Astrocyte of the cerebellum (primary cell): ENCODE results near the gene PHF21A.

Source experiments
- DNase-seq: peaks from one replicate; pipeline ENCODE4 v3.0.0-alpha.2; 2011; ENCODE audit warnings: low read depth
- H3K4me3 ChIP-seq: 2 replicates; pipeline ENCODE4 v1.5.1; 2011; ENCODE audit warnings: mild to moderate bottlenecking, low read depth, low read length, moderate library complexity
- in situ Hi-C: cut with HindIII; loops from 2 replicates; pipeline ENCODE4 v1.10.0; 2017; ENCODE audit warnings: low sequenced_read_pairs
- TF ChIP-seq, protein P1 (sequence below): IDR thresholded peaks from 2 replicates; pipeline ENCODE4 v1.5.1; 2012; ENCODE audit warnings: low read length, low read depth, moderate library complexity, mild to moderate bottlenecking; ENCODE audit errors: missing control alignments

Gene PHF21A

DNA sequence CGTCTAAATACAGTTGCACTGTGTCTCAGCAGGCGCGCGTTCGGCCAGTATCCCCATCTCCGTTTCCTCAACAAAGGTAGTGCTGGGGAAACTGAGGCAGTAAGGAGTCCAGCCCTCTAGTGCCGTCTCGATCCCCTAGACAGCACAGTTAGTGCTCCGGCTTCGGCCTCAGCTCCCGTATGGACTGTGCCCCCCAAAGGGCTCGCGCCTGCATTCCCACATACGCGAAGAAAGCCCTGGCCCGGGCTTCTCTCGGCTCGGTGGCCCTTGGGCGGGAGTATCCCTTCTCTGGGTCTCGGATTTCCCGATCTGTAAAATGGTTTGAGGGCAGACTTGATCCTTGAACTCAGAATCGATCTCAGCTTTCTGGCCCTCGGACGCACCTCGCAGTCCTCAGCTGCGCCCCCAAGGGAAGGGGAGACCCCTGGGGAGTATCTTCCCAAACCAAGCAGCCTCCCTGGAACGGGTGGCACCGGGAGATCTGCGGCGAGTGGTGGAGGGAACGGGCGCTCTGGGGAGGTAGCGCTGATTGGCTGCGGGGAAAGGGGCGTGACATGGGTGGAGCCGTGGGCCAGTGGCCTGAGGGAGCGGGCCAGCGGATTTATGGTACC is 202.8 kb downstream of the PHF21A start:
- in situ Hi-C loops: no loop called here
- TF ChIP-seq, protein P1, sequence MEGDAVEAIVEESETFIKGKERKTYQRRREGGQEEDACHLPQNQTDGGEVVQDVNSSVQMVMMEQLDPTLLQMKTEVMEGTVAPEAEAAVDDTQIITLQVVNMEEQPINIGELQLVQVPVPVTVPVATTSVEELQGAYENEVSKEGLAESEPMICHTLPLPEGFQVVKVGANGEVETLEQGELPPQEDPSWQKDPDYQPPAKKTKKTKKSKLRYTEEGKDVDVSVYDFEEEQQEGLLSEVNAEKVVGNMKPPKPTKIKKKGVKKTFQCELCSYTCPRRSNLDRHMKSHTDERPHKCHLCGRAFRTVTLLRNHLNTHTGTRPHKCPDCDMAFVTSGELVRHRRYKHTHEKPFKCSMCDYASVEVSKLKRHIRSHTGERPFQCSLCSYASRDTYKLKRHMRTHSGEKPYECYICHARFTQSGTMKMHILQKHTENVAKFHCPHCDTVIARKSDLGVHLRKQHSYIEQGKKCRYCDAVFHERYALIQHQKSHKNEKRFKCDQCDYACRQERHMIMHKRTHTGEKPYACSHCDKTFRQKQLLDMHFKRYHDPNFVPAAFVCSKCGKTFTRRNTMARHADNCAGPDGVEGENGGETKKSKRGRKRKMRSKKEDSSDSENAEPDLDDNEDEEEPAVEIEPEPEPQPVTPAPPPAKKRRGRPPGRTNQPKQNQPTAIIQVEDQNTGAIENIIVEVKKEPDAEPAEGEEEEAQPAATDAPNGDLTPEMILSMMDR: no peak
- H3K4me3 ChIP-seq: peak overlapping the region; percentile 94
- DNase-seq: no peak

- peak within 1 kb of the TSS; percentile 94 for H3K4me3 ChIP-seq
- in situ Hi-C loops: no loop called here
- peak; percentile 100 for DNase-seq
- TF ChIP-seq, protein P1: no peak
These were observed 203.5 kb downstream of the PHF21A start, which contains the start of gene PEX16 for GRCh38 chr11:45917623-45918330. PEX16 (minus strand) TSS chr11:45917877; CDS start chr11:45917811, 66 bp downstream.

DNA sequence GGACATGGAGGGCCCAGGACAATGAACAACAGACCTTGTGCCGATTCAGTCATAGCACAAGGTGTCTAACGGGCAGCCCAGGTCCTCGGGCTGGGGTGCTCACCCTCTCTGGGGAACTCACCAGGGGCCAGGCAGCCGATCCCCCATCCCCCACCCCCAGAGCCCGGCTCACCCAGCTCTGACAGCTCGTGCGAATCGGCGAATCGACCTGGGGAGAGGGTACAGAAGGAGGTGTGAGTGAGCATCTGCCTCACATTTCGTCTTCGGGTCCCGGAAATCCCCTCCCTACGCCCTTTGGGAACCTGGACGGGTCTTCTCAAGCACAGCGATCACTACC is 204.0 kb downstream of the PHF21A start:
- peak overlapping the region; percentile 94 for H3K4me3 ChIP-seq
- TF ChIP-seq, protein P1: no peak
- no peak for DNase-seq
- in situ Hi-C loops: no loop called here

GRCh38 chr11:45915446-45915845 is 205.8 kb downstream of the PHF21A start:
- in situ Hi-C loops: no loop called here
- H3K4me3 ChIP-seq: no peak overlapping the region
- TF ChIP-seq, protein P1: no peak
- DNase-seq: no peak

GRCh38 chr11:45913942-45914635 is 207.2 kb downstream of the PHF21A start:
- no peak overlapping the region for H3K4me3 ChIP-seq
- TF ChIP-seq, protein P1: no peak
- no peak for DNase-seq
- in situ Hi-C loops: no loop called here

DNA sequence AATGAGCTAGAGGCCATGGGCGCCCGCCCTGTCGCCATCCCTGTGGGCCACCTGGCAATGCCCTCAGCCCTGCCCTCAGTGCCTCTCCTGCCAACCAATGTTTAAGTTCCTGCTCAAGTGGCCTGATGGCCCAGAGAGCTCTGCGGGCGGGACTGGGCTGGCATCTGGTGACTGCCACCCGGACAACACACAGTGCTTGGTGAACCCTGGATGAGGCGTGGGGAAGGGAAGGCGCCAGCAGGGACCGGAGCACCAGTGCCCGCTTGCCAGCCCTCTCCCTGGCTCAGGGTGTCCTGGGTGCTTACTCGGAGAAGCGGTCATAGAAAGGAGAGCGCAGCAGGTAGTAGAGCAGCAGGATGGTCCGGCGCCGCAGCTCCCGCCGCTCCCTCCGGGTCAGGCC is 207.7 kb downstream of the PHF21A start:
- TF ChIP-seq, protein P1: no peak
- no peak overlapping the region for H3K4me3 ChIP-seq

More for the DNA sequence above, 207.7 kb downstream of the PHF21A start:
- in situ Hi-C loops: no loop called here
- no peak for DNase-seq
